Kidney (tissue), 14 donors: ENCODE data around the gene WBP4. TPM values are rescaled to one million over a fixed set of nuclear protein-coding genes. Genes with fewer than 3 reads are reported as not detected.

Experiments used
- DNase-seq, 5 donors: peaks; one replicate each; pipeline ENCODE4 v3.0.0-alpha.2; 2013 to 2020
- FAIRE-seq: peaks from 2 replicates; lab custom pipeline; 2012; peaks lifted over from hg19 to GRCh38; lab: Jason Lieb, UNC
- H3K27ac ChIP-seq, 2 donors: one replicate each; pipeline ENCODE4 v1.7.0; 2013; ENCODE audit warnings: low read depth in 2 of 2, low read length in 2 of 2, inconsistent platforms in 1 of 2
- H3K27me3 ChIP-seq: one replicate; pipeline ENCODE4 v1.7.1; 2013; ENCODE audit warnings: low read length, inconsistent platforms; ENCODE audit not compliant: control insufficient read depth, insufficient read depth
- H3K36me3 ChIP-seq, 3 donors: one replicate each; pipeline versions ENCODE4 v1.7.0 to v1.7.1; 2013; ENCODE audit warnings: low read length in 3 of 3, control low read depth in 1 of 3, inconsistent platforms in 1 of 3; ENCODE audit not compliant: insufficient read depth in 3 of 3, control insufficient read depth in 2 of 3
- H3K4me1 ChIP-seq, 3 donors: one replicate each; pipeline versions ENCODE4 v1.7.0 to v1.7.1; 2013; ENCODE audit warnings: low read length in 3 of 3, inconsistent platforms in 1 of 3, low read depth in 1 of 3; ENCODE audit not compliant: control insufficient read depth in 2 of 3, insufficient read depth in 2 of 3
- H3K4me3 ChIP-seq, 3 donors: one replicate each; pipeline versions ENCODE4 v1.7.0 to v1.8.1; 2013; ENCODE audit warnings: low read length in 3 of 3, control low read depth in 1 of 3, inconsistent platforms in 1 of 3
- H3K9ac ChIP-seq, 3 donors: one replicate each; pipeline versions ENCODE4 v1.7.0 to v1.7.1; 2013; ENCODE audit warnings: low read length in 3 of 3, control low read depth in 1 of 3, inconsistent platforms in 1 of 3
- H3K9me3 ChIP-seq, 3 donors: one replicate each; pipeline versions ENCODE4 v1.7.0 to v1.7.1; 2013; ENCODE audit warnings: low read length in 3 of 3, control low read depth in 1 of 3, inconsistent platforms in 1 of 3; ENCODE audit not compliant: control insufficient read depth in 2 of 3, insufficient read depth in 1 of 3
- intact Hi-C: fragments of 100-400 bp; cut with DNase I; formaldehyde crosslinking; loops from one replicate; pipeline ENCODE4 v1.11.1; 2022
- polyA plus RNA-seq: library from polyadenylated mRNA; stranded (reverse); fragments of 350-450 nt; fragmentation: Illumina TruSeq; extraction: RNeasy Lipid Tissue Mini Kit (QIAGEN cat#74804); gene quantifications from one replicate; pipeline ENCODE4 v1.2.3, GENCODE V29; 2014; ENCODE audit warnings: low read depth, low replicate concordance; ENCODE audit not compliant: insufficient read depth
- total RNA-seq: library from RNA; stranded (reverse); fragmentation: NEBNext Ultra II Directional; extraction: Animal tissue kit (Norgen Biotek cat#: 25700); gene quantifications from one replicate; pipeline ENCODE4 v1.2.1, GENCODE V29; 2021
- TF ChIP-seq, protein P1 (sequence below): IDR thresholded peaks from 3 replicates; pipeline ENCODE4 v1.5.1; 2012; ENCODE audit warnings: mild to moderate bottlenecking, moderate library complexity, borderline replicate concordance; ENCODE audit not compliant: insufficient read depth; ENCODE audit errors: extremely low read depth
- donor health status: control.
- donor health status: control.
- donor health status: control.
- donor health status: control.
- donor health status: control.
- donor health status: DM: yes; HTN: yes; CAD: no.
- donor health status: Normal renal cell carcinoma (clear cell type).

WBP4 gene
- total and polyA plus RNA-seq, 2 donors from 2014 or later: 9.6 to 9.9 TPM

GRCh38 chr13:41018602-41018948 is 42.7 kb upstream of the WBP4 start:
- H3K4me3 ChIP-seq: peak overlapping the region; percentile 41 to 55 (median 51)
- H3K27ac ChIP-seq: peak overlapping the region; percentile 81 to 85
- intact Hi-C loops: no loop called here
- peak; percentile 68 for FAIRE-seq
- peak overlapping the region in 2 of 3 donors; percentile 48 to 56 for H3K9ac ChIP-seq
- no peaks in the 10 kb centered on the region for H3K9me3 ChIP-seq
- peaks cover 0 to 8% (median 6%) of the 10 kb centered on the region in 3 donors for H3K4me1 ChIP-seq
- H3K36me3 ChIP-seq: no peaks in the 10 kb centered on the region
- TF ChIP-seq, protein P1, sequence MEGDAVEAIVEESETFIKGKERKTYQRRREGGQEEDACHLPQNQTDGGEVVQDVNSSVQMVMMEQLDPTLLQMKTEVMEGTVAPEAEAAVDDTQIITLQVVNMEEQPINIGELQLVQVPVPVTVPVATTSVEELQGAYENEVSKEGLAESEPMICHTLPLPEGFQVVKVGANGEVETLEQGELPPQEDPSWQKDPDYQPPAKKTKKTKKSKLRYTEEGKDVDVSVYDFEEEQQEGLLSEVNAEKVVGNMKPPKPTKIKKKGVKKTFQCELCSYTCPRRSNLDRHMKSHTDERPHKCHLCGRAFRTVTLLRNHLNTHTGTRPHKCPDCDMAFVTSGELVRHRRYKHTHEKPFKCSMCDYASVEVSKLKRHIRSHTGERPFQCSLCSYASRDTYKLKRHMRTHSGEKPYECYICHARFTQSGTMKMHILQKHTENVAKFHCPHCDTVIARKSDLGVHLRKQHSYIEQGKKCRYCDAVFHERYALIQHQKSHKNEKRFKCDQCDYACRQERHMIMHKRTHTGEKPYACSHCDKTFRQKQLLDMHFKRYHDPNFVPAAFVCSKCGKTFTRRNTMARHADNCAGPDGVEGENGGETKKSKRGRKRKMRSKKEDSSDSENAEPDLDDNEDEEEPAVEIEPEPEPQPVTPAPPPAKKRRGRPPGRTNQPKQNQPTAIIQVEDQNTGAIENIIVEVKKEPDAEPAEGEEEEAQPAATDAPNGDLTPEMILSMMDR: no peak
- H3K27me3 ChIP-seq: no peaks in the 10 kb centered on the region
- no peak for DNase-seq

DNA sequence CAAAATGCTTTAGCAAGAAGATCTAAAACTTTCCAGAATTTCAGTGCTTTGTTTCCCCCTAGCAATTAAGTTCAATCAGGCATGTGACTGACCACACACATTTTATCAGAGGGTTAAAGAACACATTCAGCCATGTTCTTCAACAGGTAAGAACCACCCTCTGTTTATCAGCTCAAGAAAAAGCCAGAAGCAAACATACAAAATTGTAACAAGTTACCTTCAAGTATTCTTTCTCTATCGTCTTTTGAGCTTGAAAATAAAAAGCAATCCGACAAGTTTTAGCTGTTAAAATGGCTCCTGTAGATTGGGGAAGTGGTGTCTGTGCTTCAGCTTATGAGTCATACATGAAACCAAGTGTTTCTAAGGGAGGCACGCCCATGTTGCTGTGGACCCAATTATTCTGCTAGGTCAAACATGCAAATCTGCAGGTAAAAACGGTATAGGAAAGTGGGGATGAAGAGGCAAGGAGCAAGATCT is 42.3 kb upstream of the WBP4 start, which contains the start of gene ELF1:
ELF1 (minus strand) TSS at position 306 of the 477 bp plus-strand sequence. CDS start 37,262 bp downstream, outside the sequence.
- peaks cover 0 to 8% (median 6%) of the 10 kb centered on the region in 3 donors for H3K4me1 ChIP-seq
- H3K27me3 ChIP-seq: no peaks in the 10 kb centered on the region
- H3K27ac ChIP-seq: peak within 1 kb of the TSS; percentile 81 to 85
- intact Hi-C loops: no loop called here
- no peaks in the 10 kb centered on the region for H3K36me3 ChIP-seq
- H3K4me3 ChIP-seq: peak within 1 kb of the TSS; percentile 41 to 55 (median 51)
- peak; percentile 30 for FAIRE-seq
- TF ChIP-seq, protein P1: no peak
- DNase-seq: peak in 4 of 5 donors; percentile 17 to 81 (median 54)
- H3K9me3 ChIP-seq: no peaks in the 10 kb centered on the region
- peak within 1 kb of the TSS; percentile 37 to 56 (median 48) for H3K9ac ChIP-seq

- Histone ChIP-seq H3K27me3 (no peaks in the 10 kb centered on the region), H3K9ac (no peak overlapping the region), H3K9me3 (no peaks in the 10 kb centered on the region), H3K27ac (peak overlapping the region in 1 of 2 donors; percentile 85), H3K4me1 (peaks cover 0 to 8% (median 6%) of the 10 kb centered on the region in 3 donors), H3K4me3 (no peak overlapping the region), H3K36me3 (no peaks in the 10 kb centered on the region)
- FAIRE-seq: peak; percentile 74
- intact Hi-C loops: no loop called here
- TF ChIP-seq, protein P1: no peak
- DNase-seq: peak in 3 of 5 donors; percentile 26 to 69 (median 53)
These were observed 41.5 kb upstream of the WBP4 start for GRCh38 chr13:41019578-41020347.
